Stimulated activated CD8-positive, alpha-beta memory T cell treated with anti-CD3 and anti-CD28 coated beads, Interleukin-7, amount 100 ng/mL, for 4 hours (primary cell): ENCODE results near the gene FAM124A.

ENCODE experiments used
- DNase-seq, 2 donors: peaks; one replicate each; pipeline ENCODE4 v3.0.0-alpha.2; 2020; ENCODE audit warnings: low read depth in 2 of 2

Gene FAM124A

GRCh38 chr13:51333826-51334225 is 111.6 kb downstream of the FAM124A start:
- no peak for DNase-seq
